Cerebellar nuclear complex (tissue), 1 donor: ENCODE measurements around the gene NXNL2.

ENCODE experiments used
- DNase-seq, 2 experiments: peaks; one replicate each; lab custom pipeline; 2025; lab: John Stamatoyannopoulos, UW

Gene NXNL2

GRCh38 chr9:88534456-88535225 is at the start of gene NXNL2:
Gene NXNL2, plus strand, starts transcription at chr9:88535178. Its CDS starts 257 bp downstream, at chr9:88535435.
- DNase-seq: no peak

GRCh38 chr9:88488166-88488565 is 46.8 kb upstream of the NXNL2 start:
- DNase-seq: no peak

GRCh38 chr9:88494983-88495721 is 39.8 kb upstream of the NXNL2 start:
- no peak for DNase-seq

GRCh38 chr9:88497224-88497623 is 37.8 kb upstream of the NXNL2 start:
- no peak for DNase-seq

- no peak for DNase-seq
Observed at GRCh38 chr9:88498880-88499279, 36.1 kb upstream of the NXNL2 start.

GRCh38 chr9:88501086-88501485 is 33.9 kb upstream of the NXNL2 start:
- no peak for DNase-seq

GRCh38 chr9:88502552-88503034 is 32.4 kb upstream of the NXNL2 start:
- DNase-seq: no peak

- no peak for DNase-seq
Observed at GRCh38 chr9:88503081-88503844, 31.7 kb upstream of the NXNL2 start.

- DNase-seq: no peak
Observed at GRCh38 chr9:88503845-88504764, 30.9 kb upstream of the NXNL2 start.

GRCh38 chr9:88508326-88508725 is 26.7 kb upstream of the NXNL2 start:
- no peak for DNase-seq

GRCh38 chr9:88511906-88512305 is 23.1 kb upstream of the NXNL2 start:
- no peak for DNase-seq

- DNase-seq: no peak
Observed at GRCh38 chr9:88514247-88514646, 20.7 kb upstream of the NXNL2 start.

- no peak for DNase-seq
Observed at GRCh38 chr9:88521308-88521707, 13.7 kb upstream of the NXNL2 start.

GRCh38 chr9:88522360-88522759 is 12.6 kb upstream of the NXNL2 start:
- DNase-seq: no peak

GRCh38 chr9:88523056-88523455 is 11.9 kb upstream of the NXNL2 start:
- no peak for DNase-seq

- DNase-seq: no peak
Observed at GRCh38 chr9:88524911-88525310, 10.1 kb upstream of the NXNL2 start.

GRCh38 chr9:88527618-88528017 is 7.4 kb upstream of the NXNL2 start:
- no peak for DNase-seq

GRCh38 chr9:88528080-88528790 is 6.7 kb upstream of the NXNL2 start:
- DNase-seq: no peak

GRCh38 chr9:88529496-88529895 is 5.5 kb upstream of the NXNL2 start:
- no peak for DNase-seq

- DNase-seq: no peak
Observed at GRCh38 chr9:88530051-88530450, 4.9 kb upstream of the NXNL2 start.
